ENCODE data around the gene UBE2A. TPM values are rescaled to one million over a fixed set of nuclear protein-coding genes. Genes with fewer than 3 reads are reported as not detected.

UBE2A gene
- total and polyA plus RNA-seq, 7 experiments from 2014 or later, result 23.9 to 74.7 (median 34.1) TPM

DNA sequence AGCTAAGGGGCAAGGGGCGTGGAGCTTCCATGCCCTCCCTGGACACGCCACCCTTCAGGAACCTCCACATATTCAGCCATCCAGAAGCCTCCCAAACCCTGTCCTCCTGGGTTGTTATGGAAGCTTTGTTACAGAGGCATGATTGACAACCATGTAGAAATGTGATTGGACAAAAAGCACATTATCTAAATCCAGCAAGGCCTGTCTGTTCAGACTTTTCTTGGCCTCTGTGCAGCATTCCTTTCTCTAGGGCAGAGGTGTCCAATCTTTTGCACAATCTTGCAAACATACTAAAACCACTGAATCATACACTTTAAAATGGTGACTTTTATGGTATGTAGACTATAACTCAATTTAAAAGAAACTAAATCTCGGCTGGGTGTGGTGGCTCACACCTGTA lies 21.9 kb upstream of the UBE2A start:
- Histone ChIP-seq H3K9me3 (ENCODE audit: control insufficient read depth in 2 of 3, low read length in 3 of 3) (no peaks in the 10 kb centered on the region), H3K27ac (ENCODE audit: low read depth, low read length) (no peak overlapping the region), H3K4me3 (ENCODE audit: low read length) (no peak overlapping the region), H3K27me3 (ENCODE audit: control insufficient read depth in 2 of 2, insufficient read depth in 2 of 2, low read length in 2 of 2) (no peaks in the 10 kb centered on the region), H3K4me1 (ENCODE audit: control insufficient read depth in 2 of 2, insufficient read depth in 2 of 2, low read length in 2 of 2) (no peaks in the 10 kb centered on the region), H3K36me3 (ENCODE audit: control insufficient read depth in 2 of 3, insufficient read depth in 3 of 3, low read length in 3 of 3) (peaks cover 0 to 8% (median 0%) of the 10 kb centered on the region in 3 experiments)
- peaks cover 0 to 15% (median 9%) of the 10 kb centered on the region in 5 donors for H3K36me3 Mint-ChIP-seq
- ATAC-seq (no peak), DNase-seq (no peak)
- ChIA-PET POLR2A (no interaction called here), CTCF (interaction anchor here (0.6 kb wide), 1 partner anchor 745 kb away, joined by 3 read pairs; no protein-coding TSS in a partner anchor)
- no peak overlapping the region for H3K27ac Mint-ChIP-seq
- no peak overlapping the region for H3K4me3 Mint-ChIP-seq
- H3K27me3 Mint-ChIP-seq, result no peaks in the 10 kb centered on the region
- H3K9me3 Mint-ChIP-seq, result peaks cover 0 to 4% (median 0%) of the 10 kb centered on the region in 11 donors
- H3K4me1 Mint-ChIP-seq, result peaks cover 4 to 34% (median 14%) of the 10 kb centered on the region in 7 donors
- intact Hi-C loops (cut with micrococcal nuclease), result no loop called here

DNA sequence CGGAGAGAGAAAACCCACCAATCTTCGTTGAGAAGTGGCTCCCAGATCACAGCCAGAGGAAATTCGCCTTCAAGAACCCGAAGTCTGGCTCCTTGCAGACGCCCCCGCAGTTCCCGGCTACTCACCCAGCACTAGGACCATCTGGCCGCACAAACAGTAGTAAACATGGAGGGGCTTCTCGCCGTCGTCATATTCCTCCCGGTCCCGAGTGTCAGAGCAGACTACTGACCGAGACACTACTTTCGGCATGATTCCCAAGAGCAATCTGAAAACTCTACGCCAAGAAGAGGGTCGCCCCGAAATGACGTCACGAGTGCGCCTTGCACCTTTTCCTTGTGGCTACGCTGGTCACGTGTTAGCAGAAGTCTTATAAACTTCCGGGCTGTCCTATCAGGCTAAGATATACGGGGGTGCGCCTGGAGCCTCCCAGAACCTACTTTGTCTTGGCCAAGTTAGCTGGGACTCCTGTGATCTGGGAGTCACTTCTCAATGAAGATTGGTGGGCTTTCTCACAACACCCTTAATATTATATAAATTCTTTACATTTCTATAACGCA lies 9.2 kb upstream of the UBE2A start, which contains the start of gene STEEP1:
Gene STEEP1 (minus strand): TSS at position 303 of the 557 bp plus-strand sequence. CDS start 54 bp downstream, at position 249.
- Mint-ChIP-seq H3K27me3 (no peaks in the 10 kb centered on the region), H3K9me3 (peaks cover 0 to 2% (median 0%) of the 10 kb centered on the region in 11 donors), H3K36me3 (peaks cover 0 to 5% (median 0%) of the 10 kb centered on the region in 5 donors), H3K4me3 (peak within 1 kb of the TSS; percentile 86 to 95 (median 94)), H3K27ac (peak within 1 kb of the TSS; percentile 86 to 97 (median 95)), H3K4me1 (peaks cover 11 to 30% (median 21%) of the 10 kb centered on the region in 7 donors)
- Histone ChIP-seq H3K4me1 (ENCODE audit: control insufficient read depth in 2 of 2, insufficient read depth in 2 of 2, low read length in 2 of 2) (no peaks in the 10 kb centered on the region), H3K27ac (ENCODE audit: low read depth, low read length) (peak within 1 kb of the TSS; percentile 82), H3K36me3 (ENCODE audit: control insufficient read depth in 2 of 3, insufficient read depth in 3 of 3, low read length in 3 of 3) (peaks cover 0 to 6% (median 0%) of the 10 kb centered on the region in 3 experiments), H3K9me3 (ENCODE audit: control insufficient read depth in 2 of 3, low read length in 3 of 3) (no peaks in the 10 kb centered on the region), H3K4me3 (ENCODE audit: low read length) (peak within 1 kb of the TSS; percentile 85), H3K27me3 (ENCODE audit: control insufficient read depth in 2 of 2, insufficient read depth in 2 of 2, low read length in 2 of 2) (no peaks in the 10 kb centered on the region)
- DNase-seq (peak; percentile 60 to 87 (median 83)), ATAC-seq (peak; percentile 98)
- CTCF ChIA-PET, result no interaction called here
- POLR2A ChIA-PET, result interaction anchor here (0.7 to 1.3 kb wide), 4 partner anchors 9 to 124 kb away, joined by 3 to 7 read pairs (median 5); no protein-coding TSS in a partner anchor
- intact Hi-C loops (cut with micrococcal nuclease), result loop anchor here (1.0 to 2.0 kb wide), 3 partner anchors 9 to 96 kb away; partner anchors contain the start of genes NKRF (in 2 of the 2), UBE2A (in 2 of the 2) and SLC25A5 (in 1 of the 2)

DNA sequence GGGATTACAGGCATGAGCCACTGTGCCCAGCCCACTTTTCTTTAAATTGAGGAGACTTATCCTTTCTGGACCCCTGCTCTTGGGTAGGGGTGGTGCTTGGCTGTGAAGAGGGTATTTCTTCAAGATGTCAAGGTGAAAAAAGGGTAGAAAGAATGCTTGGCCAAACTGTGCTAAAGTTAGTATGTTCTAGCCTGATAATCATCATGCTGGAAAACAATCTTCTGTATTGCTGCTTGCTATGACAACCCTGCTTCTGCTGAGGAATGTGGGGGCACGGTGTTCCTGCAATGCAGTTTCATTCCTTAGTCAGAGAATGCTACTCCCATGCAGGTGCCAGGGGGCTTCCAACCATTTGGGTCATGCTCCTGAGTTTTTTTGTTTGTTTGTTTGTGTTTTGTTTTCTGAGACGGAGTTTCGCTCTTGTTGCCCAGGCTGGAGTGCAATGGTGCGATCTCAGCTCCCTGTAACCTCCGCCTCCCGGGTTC lies 4.0 kb upstream of the UBE2A start:
- Histone ChIP-seq H3K9me3 (ENCODE audit: control insufficient read depth in 2 of 3, low read length in 3 of 3) (no peaks in the 10 kb centered on the region), H3K4me1 (ENCODE audit: control insufficient read depth in 2 of 2, insufficient read depth in 2 of 2, low read length in 2 of 2) (peaks cover 0 to 6% of the 10 kb centered on the region in 2 donors), H3K27ac (ENCODE audit: low read depth, low read length) (no peak overlapping the region), H3K27me3 (ENCODE audit: control insufficient read depth in 2 of 2, insufficient read depth in 2 of 2, low read length in 2 of 2) (no peaks in the 10 kb centered on the region), H3K36me3 (ENCODE audit: control insufficient read depth in 2 of 3, insufficient read depth in 3 of 3, low read length in 3 of 3) (no peaks in the 10 kb centered on the region), H3K4me3 (ENCODE audit: low read length) (no peak overlapping the region)
- intact Hi-C loops (cut with micrococcal nuclease), result loop anchor here (5.0 kb wide), 3 partner anchors 53 to 302 kb away; partner anchors contain the start of genes NDUFA1 (in 2 of the 2), RNF113A (in 2 of the 2) and SEPTIN6 (in 1 of the 2)
- ChIA-PET CTCF (no interaction called here), POLR2A (interaction anchor here (0.6 to 0.8 kb wide), 3 partner anchors 35 to 188 kb away, joined by 3 to 4 read pairs (median 3); no protein-coding TSS in a partner anchor)
- Mint-ChIP-seq H3K27me3 (no peaks in the 10 kb centered on the region), H3K9me3 (no peaks in the 10 kb centered on the region), H3K4me3 (no peak overlapping the region), H3K36me3 (peaks cover 0 to 4% (median 0%) of the 10 kb centered on the region in 5 donors), H3K4me1 (peaks cover 5 to 19% (median 10%) of the 10 kb centered on the region in 7 donors), H3K27ac (no peak overlapping the region)
- DNase-seq (no peak), ATAC-seq (no peak)

DNA sequence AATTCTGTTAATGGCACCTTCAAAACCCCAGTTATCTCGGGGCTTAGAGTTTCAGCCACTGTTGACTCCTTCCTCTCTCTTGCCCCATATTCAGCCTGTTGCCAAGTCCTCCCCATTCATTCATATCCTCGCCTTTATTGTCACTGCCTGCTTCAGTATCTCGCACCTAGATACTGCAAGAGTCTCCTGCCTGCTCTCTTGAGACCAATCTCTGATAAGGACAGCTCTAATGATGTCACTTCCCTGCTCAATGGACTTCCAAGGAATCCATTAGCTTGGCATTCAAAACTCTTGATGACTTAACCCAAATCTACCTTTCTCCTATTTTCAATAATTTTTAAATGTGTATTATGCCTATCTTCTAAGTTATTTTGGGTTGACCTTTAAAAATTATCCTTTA lies 1.1 kb upstream of the UBE2A start:
- CTCF ChIA-PET, result no interaction called here
- DNase-seq, result no peak
- Histone ChIP-seq H3K36me3 (ENCODE audit: control insufficient read depth in 2 of 3, insufficient read depth in 3 of 3, low read length in 3 of 3) (no peaks in the 10 kb centered on the region), H3K4me3 (ENCODE audit: low read length) (peak overlapping the region; percentile 72), H3K9me3 (ENCODE audit: control insufficient read depth in 2 of 3, low read length in 3 of 3) (no peaks in the 10 kb centered on the region), H3K27ac (ENCODE audit: low read depth, low read length) (no peak overlapping the region), H3K4me1 (ENCODE audit: control insufficient read depth in 2 of 2, insufficient read depth in 2 of 2, low read length in 2 of 2) (peaks cover 0 to 11% of the 10 kb centered on the region in 2 donors), H3K27me3 (ENCODE audit: control insufficient read depth in 2 of 2, insufficient read depth in 2 of 2, low read length in 2 of 2) (no peaks in the 10 kb centered on the region)
- Mint-ChIP-seq H3K27ac (peak overlapping the region in 8 of 9 donors; percentile 85 to 97 (median 90)), H3K36me3 (peaks cover 0 to 4% (median 0%) of the 10 kb centered on the region in 5 donors), H3K9me3 (no peaks in the 10 kb centered on the region), H3K4me3 (peak overlapping the region; percentile 85 to 96 (median 92)), H3K27me3 (no peaks in the 10 kb centered on the region), H3K4me1 (peaks cover 7 to 31% (median 15%) of the 10 kb centered on the region in 7 donors)
- intact Hi-C loops (cut with micrococcal nuclease), result loop anchor here (5.0 kb wide), 3 partner anchors 56 to 299 kb away; partner anchors contain the start of genes NDUFA1 (in 2 of the 2), RNF113A (in 2 of the 2) and SEPTIN6 (in 1 of the 2)
- POLR2A ChIA-PET, result interaction anchor here (0.6 to 2.6 kb wide), 4 partner anchors 10 to 116 kb away, joined by 4 to 6 read pairs (median 5); no protein-coding TSS in a partner anchor
- no peak for ATAC-seq

DNA sequence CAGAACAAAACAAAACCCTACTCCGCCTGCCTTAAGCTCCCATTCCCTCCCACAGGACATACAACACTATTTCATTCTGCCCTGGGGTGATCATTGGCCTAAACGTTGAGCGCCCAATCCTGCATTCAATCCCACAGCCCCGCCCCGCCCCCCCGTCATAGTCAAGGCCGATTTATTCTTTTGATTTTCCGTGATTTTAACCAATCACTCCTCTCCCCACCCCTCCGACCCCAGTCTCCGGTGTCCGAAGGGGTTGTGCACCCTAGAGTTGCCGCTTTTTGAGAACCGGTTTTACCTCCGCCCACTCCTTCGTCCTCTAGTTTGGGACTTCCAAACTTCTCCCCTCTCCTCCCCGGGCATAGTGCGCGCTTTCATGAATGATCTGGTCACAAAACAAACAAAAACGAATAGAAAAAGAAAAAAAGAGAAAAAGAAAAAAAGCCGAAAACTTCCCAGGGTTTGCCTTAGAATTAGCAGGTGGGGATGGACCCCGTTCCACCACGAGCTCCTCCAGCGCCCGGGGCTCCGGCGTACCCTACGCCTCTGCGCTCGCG lies 446 bp upstream of the UBE2A start:
- peaks cover 7 to 35% (median 18%) of the 10 kb centered on the region in 7 donors for H3K4me1 Mint-ChIP-seq
- Histone ChIP-seq H3K27me3 (ENCODE audit: control insufficient read depth in 2 of 2, insufficient read depth in 2 of 2, low read length in 2 of 2) (no peaks in the 10 kb centered on the region), H3K4me3 (ENCODE audit: low read length) (peak overlapping the region; percentile 72), H3K36me3 (ENCODE audit: control insufficient read depth in 2 of 3, insufficient read depth in 3 of 3, low read length in 3 of 3) (no peaks in the 10 kb centered on the region), H3K27ac (ENCODE audit: low read depth, low read length) (peak overlapping the region; percentile 88), H3K9me3 (ENCODE audit: control insufficient read depth in 2 of 3, low read length in 3 of 3) (no peaks in the 10 kb centered on the region), H3K4me1 (ENCODE audit: control insufficient read depth in 2 of 2, insufficient read depth in 2 of 2, low read length in 2 of 2) (peaks cover 0 to 11% of the 10 kb centered on the region in 2 donors)
- H3K36me3 Mint-ChIP-seq, result peaks cover 0 to 8% (median 0%) of the 10 kb centered on the region in 5 donors
- peak overlapping the region; percentile 85 to 97 (median 90) for H3K27ac Mint-ChIP-seq
- H3K27me3 Mint-ChIP-seq, result no peaks in the 10 kb centered on the region
- H3K9me3 Mint-ChIP-seq, result no peaks in the 10 kb centered on the region
- ChIA-PET CTCF (no interaction called here), POLR2A (interaction anchor here (0.5 to 2.6 kb wide), 11 partner anchors 8 to 217 kb away, joined by 3 to 17 read pairs (median 4); partner anchors contain the start of genes NKRF, RPL39 and STEEP1)
- H3K4me3 Mint-ChIP-seq, result peak overlapping the region; percentile 85 to 96 (median 92)
- ATAC-seq, result peak; percentile 0
- intact Hi-C loops (cut with micrococcal nuclease), result loop anchor here (1.0 to 5.0 kb wide), 16 partner anchors 9 to 369 kb away; partner anchors contain the start of genes NDUFA1 (in 2 of the 2), RNF113A (in 2 of the 2), SEPTIN6 (in 2 of the 2) and STEEP1 (in 2 of the 2)
- peak in 1 of 9 donors; percentile 14 for DNase-seq

DNA sequence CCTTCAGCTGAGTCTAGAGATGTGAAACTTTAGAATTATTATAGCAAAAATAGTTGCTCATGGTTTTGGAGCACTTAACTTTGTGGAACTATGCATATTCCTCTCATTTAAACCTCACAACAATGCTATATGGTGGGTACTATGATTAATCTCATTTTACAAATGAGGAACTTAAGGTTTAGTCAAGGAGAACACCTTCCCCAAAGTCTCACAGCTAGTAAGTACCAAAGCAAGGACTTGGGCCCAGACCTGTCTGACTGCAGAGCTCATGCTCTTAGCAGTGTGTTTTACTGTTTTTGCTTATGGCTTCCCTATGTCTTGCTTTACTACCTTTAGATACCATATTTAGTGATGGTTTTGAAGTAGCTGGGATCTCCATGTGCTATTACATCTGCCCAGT lies 5.1 kb downstream of the UBE2A start:
- ChIA-PET CTCF (interaction anchor here (0.6 to 1.5 kb wide), 3 partner anchors 24 to 150 kb away, joined by 3 to 5 read pairs (median 3); no protein-coding TSS in a partner anchor), POLR2A (interaction anchor here (0.8 to 1.2 kb wide), 3 partner anchors 21 to 151 kb away, joined by 3 to 4 read pairs (median 3); no protein-coding TSS in a partner anchor)
- Mint-ChIP-seq H3K4me1 (peaks cover 0 to 28% (median 18%) of the 10 kb centered on the region in 7 donors), H3K27me3 (no peaks in the 10 kb centered on the region), H3K27ac (peak overlapping the region in 2 of 9 donors; percentile 2 to 26), H3K9me3 (no peaks in the 10 kb centered on the region), H3K36me3 (peaks cover 0 to 12% (median 0%) of the 10 kb centered on the region in 5 donors), H3K4me3 (no peak overlapping the region)
- intact Hi-C loops (cut with micrococcal nuclease), result no loop called here
- DNase-seq (no peak), ATAC-seq (no peak)
- Histone ChIP-seq H3K36me3 (ENCODE audit: control insufficient read depth in 2 of 3, insufficient read depth in 3 of 3, low read length in 3 of 3) (no peaks in the 10 kb centered on the region), H3K9me3 (ENCODE audit: control insufficient read depth in 2 of 3, low read length in 3 of 3) (no peaks in the 10 kb centered on the region), H3K27ac (ENCODE audit: low read depth, low read length) (no peak overlapping the region), H3K4me3 (ENCODE audit: low read length) (no peak overlapping the region), H3K27me3 (ENCODE audit: control insufficient read depth in 2 of 2, insufficient read depth in 2 of 2, low read length in 2 of 2) (no peaks in the 10 kb centered on the region), H3K4me1 (ENCODE audit: control insufficient read depth in 2 of 2, insufficient read depth in 2 of 2, low read length in 2 of 2) (peaks cover 0 to 5% of the 10 kb centered on the region in 2 donors)
